Inferior parietal cortex (tissue), 1 donor: ENCODE measurements around the gene PTX4.

Source experiments
- DNase-seq: peaks from one replicate; pipeline ENCODE4 v3.0.0-alpha.2; 2016; ENCODE audit errors: extremely low spot score

The PTX4 gene

DNA sequence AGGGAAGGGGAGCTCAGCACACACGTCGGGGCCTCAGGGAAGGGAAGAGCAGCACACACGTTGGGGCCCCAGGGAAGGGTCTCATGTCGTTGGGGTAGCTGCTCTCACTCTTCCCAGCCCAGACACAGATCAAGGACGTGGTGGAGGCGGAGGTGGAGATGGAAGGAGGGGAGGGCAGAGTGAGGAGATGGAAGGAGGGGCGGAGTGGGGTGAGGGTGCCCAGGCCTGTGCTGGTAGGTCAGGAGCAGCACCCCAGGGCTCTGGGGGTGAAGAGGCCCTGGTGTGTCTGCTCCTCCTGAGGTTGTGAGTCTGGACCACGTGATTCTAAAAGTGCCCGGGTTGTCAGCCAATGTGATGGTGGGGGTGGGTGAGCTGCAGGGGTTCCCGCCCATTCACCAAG lies 28.8 kb downstream of the PTX4 start:
- no peak for DNase-seq

DNA sequence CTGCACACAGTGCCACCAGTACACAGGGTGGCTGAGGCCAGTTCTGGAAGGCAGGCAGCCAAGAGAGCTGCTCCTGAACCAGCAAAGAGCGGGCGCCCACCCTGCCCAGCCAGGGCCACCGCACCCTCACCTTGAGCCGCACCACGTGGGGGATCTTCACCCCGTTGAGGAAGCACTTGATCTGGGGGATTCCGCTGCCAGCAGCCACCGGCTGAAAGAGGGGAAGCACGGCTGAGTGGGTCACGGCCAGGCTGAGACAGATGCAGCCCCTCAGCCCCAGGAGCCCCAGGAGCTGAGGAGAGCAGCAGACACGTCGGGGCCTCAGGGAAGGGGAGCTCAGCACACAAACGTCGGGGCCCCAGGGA lies 29.8 kb downstream of the PTX4 start:
- DNase-seq, result no peak

DNA sequence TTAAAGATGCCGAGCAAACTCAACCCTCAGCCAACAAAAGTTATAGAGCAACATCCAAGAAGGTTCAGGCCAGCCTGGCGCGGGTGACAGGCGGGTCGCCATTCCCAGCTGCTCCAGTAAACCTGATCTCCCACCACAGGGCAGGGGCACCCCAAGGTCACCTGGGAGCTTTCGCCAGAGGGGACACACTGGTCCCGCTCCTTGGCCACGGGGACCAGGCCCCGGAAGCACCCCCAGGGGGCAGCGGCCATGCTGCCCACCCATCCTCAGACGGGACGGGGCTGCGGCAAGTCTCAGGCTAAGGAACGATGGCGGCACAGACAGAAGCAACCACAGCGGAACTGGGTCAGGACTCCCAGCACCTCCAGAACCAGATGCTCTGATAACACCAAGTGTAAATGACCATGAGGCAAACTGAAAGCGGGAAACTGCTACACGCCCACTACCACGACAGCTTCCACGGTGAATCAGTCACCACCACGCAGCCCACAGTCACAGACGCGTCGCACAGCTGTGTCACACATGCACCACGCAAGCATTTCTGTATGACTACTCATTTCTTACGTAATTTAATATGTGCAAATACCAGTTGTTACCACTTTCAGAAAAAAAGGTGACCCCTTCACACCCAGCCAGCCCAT lies 30.3 kb downstream of the PTX4 start:
- DNase-seq, result peak; percentile 9

- no peak for DNase-seq
These were observed 31.1 kb downstream of the PTX4 start for GRCh38 chr16:1457489-1458245.

GRCh38 chr16:1456951-1457350 lies 31.8 kb downstream of the PTX4 start:
- no peak for DNase-seq

DNA sequence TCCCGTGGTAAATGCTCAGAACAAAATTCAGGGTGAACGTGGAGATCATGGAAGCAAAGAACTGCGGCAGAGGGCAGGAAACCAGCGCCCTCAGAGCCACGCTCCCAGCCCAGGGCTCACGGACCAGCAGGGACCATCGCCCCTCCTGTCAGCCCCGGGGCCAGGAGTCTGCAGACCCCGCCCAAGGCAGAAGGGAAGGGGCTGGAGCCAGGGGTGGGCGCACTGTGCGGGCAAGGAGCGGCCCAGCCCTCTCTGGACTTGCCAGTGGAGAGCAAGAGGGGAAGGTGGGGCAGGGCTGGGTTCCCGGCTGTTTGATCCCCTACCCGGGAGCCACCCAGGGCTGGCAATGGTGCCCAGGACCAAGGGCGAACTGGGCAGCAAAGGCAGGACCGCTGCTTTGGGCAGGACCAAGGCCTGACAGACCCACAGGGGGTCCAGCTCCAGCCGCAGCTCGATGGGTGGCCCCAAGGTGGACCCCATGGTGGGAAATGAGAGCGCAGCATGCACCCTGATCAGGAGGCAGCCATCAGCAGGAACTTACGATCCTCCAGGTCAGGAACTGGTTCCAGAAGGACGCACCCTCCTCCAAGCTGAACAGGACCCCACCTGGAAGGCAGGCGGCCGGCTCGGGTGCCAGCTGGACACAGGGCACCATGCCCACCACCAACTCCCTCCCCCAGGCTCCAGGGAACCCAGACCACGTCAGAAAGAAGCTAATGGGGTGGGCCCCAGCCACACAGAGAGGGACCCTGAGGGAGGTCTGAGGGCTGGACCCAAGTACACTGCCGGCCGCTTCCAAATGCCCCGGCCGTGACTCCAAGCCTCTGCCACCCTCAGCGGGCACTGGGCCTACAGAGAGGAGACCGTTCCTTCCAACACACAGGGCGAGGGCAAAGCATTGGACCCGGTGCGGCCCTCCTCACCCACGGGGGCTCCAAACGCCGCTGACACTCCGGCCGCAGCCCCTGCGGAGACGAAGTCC lies 33.3 kb downstream of the PTX4 start:
- DNase-seq, result no peak

DNA sequence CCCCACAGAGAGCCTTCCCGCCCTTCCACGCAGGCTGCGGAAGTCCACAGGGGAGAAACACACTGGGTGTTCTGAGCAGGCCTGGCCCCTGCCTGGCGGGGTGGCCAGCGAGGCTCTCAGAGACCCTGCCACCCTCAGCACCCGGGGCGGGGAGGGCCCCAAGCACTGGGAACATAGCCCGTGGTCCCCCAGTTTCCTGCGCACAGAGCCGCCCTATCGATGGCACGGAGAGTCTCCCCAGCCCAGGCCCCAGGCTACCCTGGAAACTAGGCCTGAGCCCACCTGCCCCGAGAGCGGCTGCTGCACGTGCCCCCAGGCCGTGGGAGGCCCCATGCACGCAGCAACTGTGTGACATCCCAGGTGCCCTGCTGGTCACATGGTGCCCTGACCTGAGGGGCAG lies 34.2 kb downstream of the PTX4 start:
- DNase-seq, result no peak

GRCh38 chr16:1453316-1453715 lies 35.4 kb downstream of the PTX4 start:
- no peak for DNase-seq

DNA sequence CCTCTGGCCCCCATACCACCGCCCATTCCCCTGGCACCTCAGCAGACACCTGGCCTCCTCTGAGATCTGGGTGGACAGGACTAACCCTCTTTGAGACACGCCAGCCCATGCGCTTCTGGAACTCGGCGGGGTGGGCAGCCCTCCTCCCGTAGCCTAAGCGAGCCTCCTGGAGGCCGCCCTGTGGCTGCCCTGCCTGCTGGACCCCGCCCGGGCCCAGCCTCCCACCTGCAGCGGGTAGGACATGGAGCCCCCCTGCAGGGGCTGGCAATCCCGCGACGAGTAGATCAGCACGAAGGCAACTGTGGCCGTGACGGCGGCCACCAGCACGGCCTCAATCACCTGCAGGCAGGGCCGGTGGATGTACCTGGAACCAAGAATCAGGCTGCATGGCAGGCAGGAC lies 36.2 kb downstream of the PTX4 start:
- no peak for DNase-seq

GRCh38 chr16:1451702-1452392 lies 36.9 kb downstream of the PTX4 start:
- DNase-seq, result no peak

DNA sequence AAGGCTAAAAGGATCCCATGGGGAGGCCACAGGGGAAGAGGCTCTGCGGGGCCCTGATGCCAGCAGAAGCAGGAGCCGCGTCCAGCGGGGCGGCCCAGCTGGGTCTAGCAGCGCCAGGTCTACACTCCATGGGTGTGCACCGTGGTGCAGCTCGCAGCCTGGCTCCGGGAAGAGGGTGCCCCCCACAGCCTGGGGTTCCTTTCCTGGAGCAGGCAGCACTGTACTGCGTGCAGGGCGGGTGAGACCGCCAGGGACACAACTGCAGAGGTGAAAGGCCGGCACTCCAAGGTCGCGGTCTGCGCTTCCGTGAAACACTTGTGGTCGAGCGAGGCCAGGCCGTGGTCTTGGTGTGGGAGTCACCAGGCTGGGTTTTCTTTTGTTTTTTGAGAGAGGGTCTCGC lies 37.9 kb downstream of the PTX4 start:
- DNase-seq, result no peak

DNA sequence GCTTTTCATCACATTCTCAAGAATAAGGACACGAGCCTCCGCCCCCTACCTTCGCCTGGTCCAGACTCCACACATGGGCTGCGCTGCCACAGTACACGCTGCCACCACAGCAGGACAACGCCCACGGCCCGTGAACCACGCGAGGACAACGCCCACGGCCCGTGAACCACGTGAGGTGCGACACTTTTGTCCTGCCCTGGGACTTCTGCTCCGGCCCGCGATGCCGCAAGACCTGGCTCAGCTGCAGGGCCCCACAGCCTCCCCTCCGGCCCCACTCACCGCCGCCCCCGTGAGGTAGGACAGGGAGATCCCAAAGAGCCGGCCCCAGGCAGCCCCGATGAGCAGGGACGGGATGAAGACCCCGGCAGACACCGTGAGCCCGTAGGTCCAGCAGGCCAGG lies 38.5 kb downstream of the PTX4 start:
- no peak for DNase-seq

- no peak for DNase-seq
These were observed 39.4 kb downstream of the PTX4 start for GRCh38 chr16:1449201-1449788.

- no peak for DNase-seq
These were observed 40.1 kb downstream of the PTX4 start for GRCh38 chr16:1448536-1449116.

DNA sequence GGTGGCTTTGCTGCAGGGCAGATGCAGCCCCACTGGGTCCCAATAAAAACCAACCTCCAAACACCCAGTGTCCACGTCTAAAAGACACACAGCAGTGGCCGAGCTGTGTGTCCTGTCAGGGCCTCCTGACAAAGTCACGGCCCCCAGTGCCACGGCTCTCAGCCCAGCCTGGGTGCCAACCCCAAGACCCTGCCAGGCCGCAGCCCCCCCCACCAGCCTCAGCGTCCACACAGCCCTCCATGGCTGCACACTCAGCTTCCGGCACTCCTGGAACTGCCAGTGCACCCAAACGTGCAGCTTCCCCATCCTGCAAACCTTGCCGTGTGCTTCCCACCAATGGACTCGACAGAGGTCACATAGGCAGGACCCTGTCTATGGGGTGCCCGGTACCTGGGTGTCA lies 40.8 kb downstream of the PTX4 start:
- no peak for DNase-seq

DNA sequence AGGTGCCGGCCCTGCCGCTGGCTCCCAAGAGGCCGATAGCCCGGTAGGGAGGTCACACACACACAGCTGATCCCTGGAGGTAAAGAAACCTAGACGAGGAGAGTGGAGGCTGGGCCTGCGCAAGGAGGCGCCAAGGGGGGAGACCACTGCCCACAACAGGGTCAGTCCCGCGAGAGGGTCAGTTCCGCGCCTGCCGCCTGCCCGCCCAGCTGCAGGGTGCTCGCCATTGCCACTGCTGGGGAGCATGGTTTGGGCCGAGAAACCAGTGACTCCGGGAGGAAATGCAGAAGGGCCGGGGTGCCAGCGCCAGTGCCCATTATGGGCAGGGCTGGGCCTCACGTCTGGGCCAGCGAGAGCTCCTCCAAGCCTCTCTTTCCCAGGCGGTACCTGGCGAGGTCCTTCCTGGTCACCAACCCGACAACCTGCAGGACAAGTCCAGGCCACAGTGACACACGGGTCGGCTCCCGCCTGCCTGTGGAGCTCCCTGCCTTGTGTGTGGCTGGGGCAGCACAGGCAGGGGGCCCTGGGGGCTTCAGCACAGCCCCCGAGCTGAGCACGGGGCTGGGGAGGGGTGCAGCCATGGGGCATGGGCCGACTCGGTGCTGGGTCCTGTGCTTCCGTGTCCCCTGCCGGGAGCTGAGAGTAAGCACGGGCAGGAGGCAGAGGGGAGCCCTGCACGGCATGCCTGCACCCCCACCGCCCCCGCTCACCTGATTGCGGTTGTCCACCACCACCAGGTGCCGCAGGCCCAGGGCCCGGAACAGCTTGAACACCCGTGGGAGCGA lies 42.3 kb downstream of the PTX4 start:
- no peak for DNase-seq

- DNase-seq, result no peak
These were observed 43.1 kb downstream of the PTX4 start for GRCh38 chr16:1445518-1446203.

DNA sequence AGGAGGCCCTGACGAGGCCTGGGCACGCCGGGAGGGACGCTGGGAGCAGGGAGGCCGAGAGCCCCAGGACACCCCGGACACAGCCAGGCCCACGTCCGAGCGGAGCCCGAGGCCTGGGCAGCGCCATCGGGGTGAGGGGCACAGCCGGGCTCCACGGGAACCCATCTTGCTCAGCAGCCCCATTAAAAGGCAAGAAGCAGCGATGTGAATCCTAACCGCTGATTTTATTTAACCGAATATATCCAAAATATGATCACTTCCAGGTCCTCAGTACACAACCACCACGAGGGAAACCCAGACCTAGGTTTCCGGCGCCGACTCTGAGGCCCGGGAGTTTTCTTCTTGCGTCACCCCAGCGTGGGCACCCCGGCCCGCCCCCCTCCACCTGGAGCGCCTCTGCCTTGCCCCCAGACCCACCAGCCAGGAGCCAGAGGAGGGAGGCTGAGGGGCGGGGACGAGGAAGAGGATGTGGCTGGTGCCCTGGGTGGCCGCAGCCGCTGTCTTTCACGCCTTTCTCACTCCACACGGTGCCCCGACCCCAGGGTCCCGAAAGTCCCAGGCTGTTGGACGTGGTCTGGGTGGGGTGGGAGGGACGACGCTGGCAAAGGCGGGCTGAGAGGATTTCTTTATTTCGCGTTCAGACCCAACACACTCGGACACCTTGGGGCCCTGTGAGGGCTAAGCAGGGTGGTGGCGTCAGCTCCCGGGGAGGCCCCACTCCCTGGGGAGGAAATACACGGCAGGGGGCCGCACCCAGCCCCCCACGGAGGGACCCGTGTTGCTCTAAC lies 43.8 kb downstream of the PTX4 start:
- DNase-seq, result no peak
